ENCODE measurements around the gene ARHGAP15. TPM values are rescaled to one million over a fixed set of nuclear protein-coding genes. Genes with fewer than 3 reads are reported as not detected.
A peak's percentile ranks its signal among the peaks of the same experiment; 100 is the strongest.

ARHGAP15 gene
- total and polyA plus RNA-seq, 7 experiments from 2014 or later, result 164 to 311 (median 201) TPM

GRCh38 chr2:143431316-143431715 lies 302.1 kb downstream of the ARHGAP15 start:
- DNase-seq (no peak), ATAC-seq (no peak)
- POLR2A ChIA-PET, result interaction anchor here (1.1 kb wide), 1 partner anchor 22 kb away, joined by 3 read pairs; no protein-coding TSS in a partner anchor
- Mint-ChIP-seq H3K4me3 (no peak overlapping the region), H3K27ac (peak overlapping the region in 1 of 9 donors; percentile 40), H3K4me1 (peaks cover 5 to 84% (median 76%) of the 10 kb centered on the region in 7 donors), H3K36me3 (peaks cover 0 to 19% (median 4%) of the 10 kb centered on the region in 5 donors), H3K27me3 (no peaks in the 10 kb centered on the region), H3K9me3 (no peaks in the 10 kb centered on the region)
- Histone ChIP-seq H3K4me3 (ENCODE audit: low read length) (no peak overlapping the region), H3K9me3 (ENCODE audit: control insufficient read depth in 2 of 3, low read length in 3 of 3) (no peaks in the 10 kb centered on the region), H3K27ac (ENCODE audit: low read depth, low read length) (no peak overlapping the region), H3K4me1 (ENCODE audit: control insufficient read depth in 2 of 2, insufficient read depth in 2 of 2, low read length in 2 of 2) (peaks cover 0 to 9% of the 10 kb centered on the region in 2 donors), H3K27me3 (ENCODE audit: control insufficient read depth in 2 of 2, insufficient read depth in 2 of 2, low read length in 2 of 2) (no peaks in the 10 kb centered on the region), H3K36me3 (ENCODE audit: control insufficient read depth in 2 of 3, insufficient read depth in 3 of 3, low read length in 3 of 3) (no peaks in the 10 kb centered on the region)
- intact Hi-C loops (cut with micrococcal nuclease), result no loop called here
- CTCF ChIA-PET, result no interaction called here

GRCh38 chr2:143433251-143433650 lies 304.0 kb downstream of the ARHGAP15 start:
- H3K36me3 Mint-ChIP-seq, result peaks cover 0 to 21% (median 6%) of the 10 kb centered on the region in 5 donors
- H3K27me3 Mint-ChIP-seq, result no peaks in the 10 kb centered on the region
- H3K9me3 ChIP-seq (ENCODE audit: control insufficient read depth in 2 of 3, low read length in 3 of 3), result no peaks in the 10 kb centered on the region
- intact Hi-C loops (cut with micrococcal nuclease), result no loop called here
- no peak for DNase-seq
- H3K9me3 Mint-ChIP-seq, result no peaks in the 10 kb centered on the region
- H3K4me1 Mint-ChIP-seq, result peaks cover 5 to 65% (median 57%) of the 10 kb centered on the region in 7 donors
- H3K4me1 ChIP-seq (ENCODE audit: control insufficient read depth in 2 of 2, insufficient read depth in 2 of 2, low read length in 2 of 2), result peaks cover 0 to 9% of the 10 kb centered on the region in 2 donors
- H3K27me3 ChIP-seq (ENCODE audit: control insufficient read depth in 2 of 2, insufficient read depth in 2 of 2, low read length in 2 of 2), result no peaks in the 10 kb centered on the region
- H3K27ac ChIP-seq (ENCODE audit: low read depth, low read length), result no peak overlapping the region
- H3K36me3 ChIP-seq (ENCODE audit: control insufficient read depth in 2 of 3, insufficient read depth in 3 of 3, low read length in 3 of 3), result peaks cover 4 to 11% (median 10%) of the 10 kb centered on the region in 3 experiments
- no peak overlapping the region for H3K4me3 Mint-ChIP-seq
- CTCF ChIA-PET, result no interaction called here
- peak overlapping the region in 1 of 9 donors; percentile 74 for H3K27ac Mint-ChIP-seq
- POLR2A ChIA-PET, result no interaction called here
- no peak overlapping the region for H3K4me3 ChIP-seq (ENCODE audit: low read length)
- no peak for ATAC-seq

GRCh38 chr2:143433840-143434239 lies 304.6 kb downstream of the ARHGAP15 start:
- H3K36me3 Mint-ChIP-seq, result peaks cover 0 to 26% (median 12%) of the 10 kb centered on the region in 5 donors
- no peak overlapping the region for H3K4me3 Mint-ChIP-seq
- no peaks in the 10 kb centered on the region for H3K9me3 ChIP-seq (ENCODE audit: control insufficient read depth in 2 of 3, low read length in 3 of 3)
- peaks cover 5 to 63% (median 51%) of the 10 kb centered on the region in 7 donors for H3K4me1 Mint-ChIP-seq
- no peak for ATAC-seq
- H3K4me1 ChIP-seq (ENCODE audit: control insufficient read depth in 2 of 2, insufficient read depth in 2 of 2, low read length in 2 of 2), result peaks cover 0 to 9% of the 10 kb centered on the region in 2 donors
- no peaks in the 10 kb centered on the region for H3K27me3 Mint-ChIP-seq
- H3K36me3 ChIP-seq (ENCODE audit: control insufficient read depth in 2 of 3, insufficient read depth in 3 of 3, low read length in 3 of 3), result peaks cover 8 to 11% (median 10%) of the 10 kb centered on the region in 3 experiments
- ChIA-PET CTCF (no interaction called here), POLR2A (no interaction called here)
- H3K9me3 Mint-ChIP-seq, result no peaks in the 10 kb centered on the region
- H3K4me3 ChIP-seq (ENCODE audit: low read length), result no peak overlapping the region
- H3K27ac Mint-ChIP-seq, result peak overlapping the region in 2 of 9 donors; percentile 14 to 45
- no peak for DNase-seq
- no peak overlapping the region for H3K27ac ChIP-seq (ENCODE audit: low read depth, low read length)
- intact Hi-C loops (cut with micrococcal nuclease), result loop anchor here in 1 of 2 donors (2.0 kb wide), 1 partner anchor 13 kb away; no protein-coding TSS in a partner anchor
- no peaks in the 10 kb centered on the region for H3K27me3 ChIP-seq (ENCODE audit: control insufficient read depth in 2 of 2, insufficient read depth in 2 of 2, low read length in 2 of 2)

GRCh38 chr2:143434445-143434844 lies 305.2 kb downstream of the ARHGAP15 start:
- DNase-seq, result no peak
- peaks cover 8 to 11% (median 10%) of the 10 kb centered on the region in 3 experiments for H3K36me3 ChIP-seq (ENCODE audit: control insufficient read depth in 2 of 3, insufficient read depth in 3 of 3, low read length in 3 of 3)
- H3K4me1 ChIP-seq (ENCODE audit: control insufficient read depth in 2 of 2, insufficient read depth in 2 of 2, low read length in 2 of 2), result peaks cover 0 to 5% of the 10 kb centered on the region in 2 donors
- no peak overlapping the region for H3K4me3 Mint-ChIP-seq
- H3K4me3 ChIP-seq (ENCODE audit: low read length), result no peak overlapping the region
- no peaks in the 10 kb centered on the region for H3K9me3 ChIP-seq (ENCODE audit: control insufficient read depth in 2 of 3, low read length in 3 of 3)
- H3K9me3 Mint-ChIP-seq, result no peaks in the 10 kb centered on the region
- no peaks in the 10 kb centered on the region for H3K27me3 ChIP-seq (ENCODE audit: control insufficient read depth in 2 of 2, insufficient read depth in 2 of 2, low read length in 2 of 2)
- ChIA-PET POLR2A (no interaction called here), CTCF (no interaction called here)
- H3K36me3 Mint-ChIP-seq, result peaks cover 0 to 27% (median 13%) of the 10 kb centered on the region in 5 donors
- intact Hi-C loops (cut with micrococcal nuclease), result loop anchor here in 1 of 2 donors (2.0 kb wide), 1 partner anchor 14 kb away; no protein-coding TSS in a partner anchor
- ATAC-seq, result no peak
- no peaks in the 10 kb centered on the region for H3K27me3 Mint-ChIP-seq
- H3K4me1 Mint-ChIP-seq, result peaks cover 5 to 57% (median 45%) of the 10 kb centered on the region in 7 donors
- H3K27ac Mint-ChIP-seq, result peak overlapping the region in 4 of 9 donors; percentile 5 to 45 (median 23)
- no peak overlapping the region for H3K27ac ChIP-seq (ENCODE audit: low read depth, low read length)

GRCh38 chr2:143435131-143435530 lies 305.9 kb downstream of the ARHGAP15 start:
- H3K4me3 Mint-ChIP-seq, result no peak overlapping the region
- no peaks in the 10 kb centered on the region for H3K9me3 Mint-ChIP-seq
- Histone ChIP-seq H3K4me3 (ENCODE audit: low read length) (no peak overlapping the region), H3K36me3 (ENCODE audit: control insufficient read depth in 2 of 3, insufficient read depth in 3 of 3, low read length in 3 of 3) (peaks cover 8 to 11% (median 10%) of the 10 kb centered on the region in 3 experiments), H3K27me3 (ENCODE audit: control insufficient read depth in 2 of 2, insufficient read depth in 2 of 2, low read length in 2 of 2) (no peaks in the 10 kb centered on the region), H3K9me3 (ENCODE audit: control insufficient read depth in 2 of 3, low read length in 3 of 3) (no peaks in the 10 kb centered on the region), H3K27ac (ENCODE audit: low read depth, low read length) (no peak overlapping the region), H3K4me1 (ENCODE audit: control insufficient read depth in 2 of 2, insufficient read depth in 2 of 2, low read length in 2 of 2) (no peaks in the 10 kb centered on the region)
- H3K4me1 Mint-ChIP-seq, result peaks cover 5 to 54% (median 41%) of the 10 kb centered on the region in 7 donors
- no peaks in the 10 kb centered on the region for H3K27me3 Mint-ChIP-seq
- ChIA-PET POLR2A (no interaction called here), CTCF (no interaction called here)
- H3K36me3 Mint-ChIP-seq, result peaks cover under 1 to 31% (median 16%) of the 10 kb centered on the region in 5 donors
- peak overlapping the region in 2 of 9 donors; percentile 17 to 45 for H3K27ac Mint-ChIP-seq
- no peak for DNase-seq
- no peak for ATAC-seq
- intact Hi-C loops (cut with micrococcal nuclease), result loop anchor here in 1 of 2 donors (2.0 kb wide), 1 partner anchor 14 kb away; no protein-coding TSS in a partner anchor

DNA sequence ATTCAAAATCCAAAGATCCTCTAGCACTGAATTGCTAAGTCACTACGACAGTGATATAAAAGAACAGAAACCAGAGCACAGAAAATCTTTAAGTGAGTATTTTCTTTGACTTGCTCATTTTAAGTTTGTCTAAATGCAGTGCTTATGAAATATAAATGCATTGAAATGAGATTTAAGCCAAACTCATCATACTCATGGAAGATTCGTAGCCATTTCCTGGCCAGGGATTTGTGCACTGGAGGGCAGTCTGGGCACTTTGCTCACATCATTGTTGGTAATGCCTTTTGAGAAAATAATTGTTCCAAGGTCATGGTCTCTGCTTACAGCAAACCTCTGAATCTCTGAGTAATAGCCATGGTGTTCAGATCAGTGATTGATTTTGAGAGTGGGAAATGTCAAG lies 307.7 kb downstream of the ARHGAP15 start:
- no peak for ATAC-seq
- ChIA-PET CTCF (no interaction called here), POLR2A (no interaction called here)
- peaks cover 4 to 47% (median 23%) of the 10 kb centered on the region in 5 donors for H3K36me3 Mint-ChIP-seq
- H3K4me1 Mint-ChIP-seq, result peaks cover 3 to 44% (median 36%) of the 10 kb centered on the region in 7 donors
- no peak for DNase-seq
- Histone ChIP-seq H3K27me3 (ENCODE audit: control insufficient read depth in 2 of 2, insufficient read depth in 2 of 2, low read length in 2 of 2) (no peaks in the 10 kb centered on the region), H3K36me3 (ENCODE audit: control insufficient read depth in 2 of 3, insufficient read depth in 3 of 3, low read length in 3 of 3) (peaks cover 8 to 11% (median 10%) of the 10 kb centered on the region in 3 experiments), H3K27ac (ENCODE audit: low read depth, low read length) (no peak overlapping the region), H3K4me3 (ENCODE audit: low read length) (no peak overlapping the region), H3K4me1 (ENCODE audit: control insufficient read depth in 2 of 2, insufficient read depth in 2 of 2, low read length in 2 of 2) (no peaks in the 10 kb centered on the region), H3K9me3 (ENCODE audit: control insufficient read depth in 2 of 3, low read length in 3 of 3) (no peaks in the 10 kb centered on the region)
- no peak overlapping the region for H3K27ac Mint-ChIP-seq
- H3K9me3 Mint-ChIP-seq, result no peaks in the 10 kb centered on the region
- intact Hi-C loops (cut with micrococcal nuclease), result no loop called here
- H3K27me3 Mint-ChIP-seq, result no peaks in the 10 kb centered on the region
- H3K4me3 Mint-ChIP-seq, result no peak overlapping the region

Data from naive thymus-derived CD4-positive, alpha-beta T cell (primary cell).